ENCODE results near the gene TTLL10. TPM values are rescaled to one million over a fixed set of nuclear protein-coding genes. Genes with fewer than 3 reads are reported as not detected.

Gene TTLL10
- total RNA-seq, 1 experiment from 2014 or later = not detected

DNA sequence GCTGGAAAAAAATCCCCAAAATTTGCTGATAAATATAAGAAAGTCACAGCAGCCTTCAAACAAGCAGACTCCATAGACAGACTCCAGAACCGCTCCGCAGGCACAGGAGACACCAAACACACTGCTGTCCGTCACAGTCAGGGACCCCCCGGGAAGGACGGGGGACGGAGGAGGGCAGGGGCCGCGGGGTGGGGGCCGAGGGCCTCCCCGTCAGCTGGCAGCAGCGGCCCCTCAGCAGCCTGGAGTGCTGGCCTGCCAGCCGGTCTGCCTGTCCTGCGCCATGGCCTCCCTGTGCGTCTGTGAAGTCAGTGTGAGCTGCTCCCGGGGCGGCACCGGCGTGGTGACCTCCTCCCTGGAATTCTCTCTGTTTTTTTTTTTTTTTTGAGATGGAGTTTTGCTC is 47.7 kb upstream of the TTLL10 start:
- H3K36me3 Mint-ChIP-seq (ENCODE audit: insufficient read depth, unreplicated experiment) = no peaks in the 10 kb centered on the region
- peaks cover 5% of the 10 kb centered on the region for H3K27me3 Mint-ChIP-seq (ENCODE audit: insufficient read depth, unreplicated experiment)
- intact Hi-C loops (cut with micrococcal nuclease) = no loop called here
- no peaks in the 10 kb centered on the region for H3K9me3 Mint-ChIP-seq (ENCODE audit: unreplicated experiment)
- DNase-seq (ENCODE audit: unreplicated experiment) = no peak
- ChIA-PET CTCF (interaction anchor here (0.7 to 1.2 kb wide), 2 partner anchors 164 to 265 kb away, joined by 3 to 4 read pairs; no protein-coding TSS in a partner anchor), POLR2A (no interaction called here)
- no TSS peak for BruUV-seq (replicated peaks)
- TF ChIP-seq, protein P1, sequence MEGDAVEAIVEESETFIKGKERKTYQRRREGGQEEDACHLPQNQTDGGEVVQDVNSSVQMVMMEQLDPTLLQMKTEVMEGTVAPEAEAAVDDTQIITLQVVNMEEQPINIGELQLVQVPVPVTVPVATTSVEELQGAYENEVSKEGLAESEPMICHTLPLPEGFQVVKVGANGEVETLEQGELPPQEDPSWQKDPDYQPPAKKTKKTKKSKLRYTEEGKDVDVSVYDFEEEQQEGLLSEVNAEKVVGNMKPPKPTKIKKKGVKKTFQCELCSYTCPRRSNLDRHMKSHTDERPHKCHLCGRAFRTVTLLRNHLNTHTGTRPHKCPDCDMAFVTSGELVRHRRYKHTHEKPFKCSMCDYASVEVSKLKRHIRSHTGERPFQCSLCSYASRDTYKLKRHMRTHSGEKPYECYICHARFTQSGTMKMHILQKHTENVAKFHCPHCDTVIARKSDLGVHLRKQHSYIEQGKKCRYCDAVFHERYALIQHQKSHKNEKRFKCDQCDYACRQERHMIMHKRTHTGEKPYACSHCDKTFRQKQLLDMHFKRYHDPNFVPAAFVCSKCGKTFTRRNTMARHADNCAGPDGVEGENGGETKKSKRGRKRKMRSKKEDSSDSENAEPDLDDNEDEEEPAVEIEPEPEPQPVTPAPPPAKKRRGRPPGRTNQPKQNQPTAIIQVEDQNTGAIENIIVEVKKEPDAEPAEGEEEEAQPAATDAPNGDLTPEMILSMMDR (IDR thresholded peaks at IDR 0.05; ENCODE audit: unreplicated experiment) = no peak
- no peaks in the 10 kb centered on the region for H3K4me1 Mint-ChIP-seq (ENCODE audit: insufficient read depth, unreplicated experiment)
- H3K4me3 Mint-ChIP-seq (ENCODE audit: unreplicated experiment) = no peak overlapping the region
- no peak overlapping the region for H3K27ac Mint-ChIP-seq (ENCODE audit: low read depth, unreplicated experiment)

DNA sequence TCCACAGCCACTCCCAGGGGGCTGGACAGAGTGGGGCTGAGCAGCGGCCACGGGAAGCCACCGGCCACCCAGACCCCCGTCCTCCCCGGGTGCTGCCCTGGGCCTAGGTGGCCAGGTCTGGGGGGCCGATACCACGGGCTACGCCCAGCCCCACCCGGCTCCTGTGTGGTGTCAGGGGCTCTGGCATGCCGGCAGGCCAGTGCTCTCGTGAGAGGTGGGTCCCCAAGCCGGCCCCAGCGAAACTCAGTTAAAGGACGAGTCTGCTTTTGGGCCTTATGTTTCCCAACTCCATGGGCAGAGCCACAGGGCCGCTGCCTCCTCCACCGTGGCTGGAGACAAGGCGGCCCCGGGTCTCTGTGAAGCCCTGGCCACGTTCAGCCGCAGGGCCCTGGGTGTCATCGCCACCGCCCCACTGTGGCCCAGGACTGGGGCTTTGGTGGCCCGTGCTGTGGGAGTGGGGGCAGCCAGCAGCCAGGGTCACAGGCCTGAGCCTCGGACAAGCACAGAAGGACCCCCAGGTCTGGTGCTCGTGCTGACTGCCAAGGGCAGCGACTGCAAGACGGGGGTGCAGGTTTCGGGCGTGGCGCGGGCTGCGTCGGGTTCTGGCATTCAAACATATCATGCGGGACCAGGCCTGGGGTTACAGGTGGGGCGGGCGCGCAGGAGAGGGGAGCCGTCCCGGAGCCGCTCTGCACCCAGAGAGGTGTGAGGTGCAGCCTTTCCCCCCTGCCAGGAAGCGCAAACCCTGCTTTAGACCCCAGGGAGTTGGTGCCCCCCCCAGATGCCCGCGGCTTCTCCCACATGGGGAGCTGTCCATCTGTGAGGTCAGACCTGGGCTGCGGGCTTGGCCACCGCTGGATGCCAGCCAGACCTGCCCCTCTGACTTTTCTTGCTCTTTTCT is 45.9 kb upstream of the TTLL10 start:
- no peak overlapping the region for H3K4me3 Mint-ChIP-seq (ENCODE audit: unreplicated experiment)
- no peak for DNase-seq (ENCODE audit: unreplicated experiment)
- intact Hi-C loops (cut with micrococcal nuclease) = no loop called here
- TF ChIP-seq, protein P1 (IDR thresholded peaks at IDR 0.05; ENCODE audit: unreplicated experiment) = no peak
- no peaks in the 10 kb centered on the region for H3K4me1 Mint-ChIP-seq (ENCODE audit: insufficient read depth, unreplicated experiment)
- H3K27me3 Mint-ChIP-seq (ENCODE audit: insufficient read depth, unreplicated experiment) = peaks cover 15% of the 10 kb centered on the region
- no peaks in the 10 kb centered on the region for H3K9me3 Mint-ChIP-seq (ENCODE audit: unreplicated experiment)
- no peak overlapping the region for H3K27ac Mint-ChIP-seq (ENCODE audit: low read depth, unreplicated experiment)
- CTCF ChIA-PET = interaction anchor here (0.5 to 0.7 kb wide), 2 partner anchors 151 to 163 kb away, joined by 3 read pairs; no protein-coding TSS in a partner anchor
- BruUV-seq (replicated peaks) = no TSS peak
- POLR2A ChIA-PET = no interaction called here
- H3K36me3 Mint-ChIP-seq (ENCODE audit: insufficient read depth, unreplicated experiment) = no peaks in the 10 kb centered on the region

DNA sequence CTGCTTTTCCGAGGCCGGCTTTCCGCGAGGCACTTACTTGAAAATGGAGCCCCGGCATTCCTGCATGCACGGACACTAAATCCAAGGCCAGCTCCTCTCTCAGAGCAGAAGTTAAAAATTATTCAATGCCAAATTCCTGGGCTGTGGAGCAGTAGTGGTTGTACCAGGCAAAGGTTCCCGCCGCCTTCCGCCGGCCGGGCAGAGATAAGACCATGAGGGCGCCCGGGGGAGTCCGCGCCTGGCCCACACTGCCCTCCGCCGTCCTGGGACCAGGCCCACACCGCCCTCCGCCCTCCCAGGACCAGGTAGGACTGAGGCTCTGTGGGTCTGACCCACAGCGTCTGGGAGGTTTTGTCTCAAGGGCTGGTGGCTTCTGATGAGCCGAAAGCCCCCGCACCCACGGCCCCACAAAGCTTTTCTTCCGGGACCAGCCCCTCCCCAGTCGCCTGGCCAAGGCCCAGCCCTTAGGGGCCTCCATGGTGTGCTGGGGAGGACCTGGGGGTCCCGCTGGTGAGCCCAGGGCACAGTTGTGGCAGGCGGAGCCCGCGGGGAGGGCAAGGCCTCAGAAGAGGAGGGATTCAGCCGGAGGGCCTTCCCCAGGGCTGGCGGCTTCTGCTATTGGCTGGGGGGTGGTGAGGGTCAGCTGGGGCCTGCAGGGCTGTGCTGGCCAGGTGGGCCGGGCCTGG is 45.1 kb upstream of the TTLL10 start:
- POLR2A ChIA-PET = no interaction called here
- intact Hi-C loops (cut with micrococcal nuclease) = no loop called here
- no peak overlapping the region for H3K27ac Mint-ChIP-seq (ENCODE audit: low read depth, unreplicated experiment)
- H3K27me3 Mint-ChIP-seq (ENCODE audit: insufficient read depth, unreplicated experiment) = peaks cover 15% of the 10 kb centered on the region
- no peak overlapping the region for H3K4me3 Mint-ChIP-seq (ENCODE audit: unreplicated experiment)
- no peak for DNase-seq (ENCODE audit: unreplicated experiment)
- BruUV-seq (replicated peaks) = no TSS peak
- no peaks in the 10 kb centered on the region for H3K36me3 Mint-ChIP-seq (ENCODE audit: insufficient read depth, unreplicated experiment)
- TF ChIP-seq, protein P1 (IDR thresholded peaks at IDR 0.05; ENCODE audit: unreplicated experiment) = no peak
- CTCF ChIA-PET = interaction anchor here (0.7 kb wide), 1 partner anchor 163 kb away, joined by 3 read pairs; no protein-coding TSS in a partner anchor
- H3K9me3 Mint-ChIP-seq (ENCODE audit: unreplicated experiment) = no peaks in the 10 kb centered on the region
- H3K4me1 Mint-ChIP-seq (ENCODE audit: insufficient read depth, unreplicated experiment) = no peaks in the 10 kb centered on the region

DNA sequence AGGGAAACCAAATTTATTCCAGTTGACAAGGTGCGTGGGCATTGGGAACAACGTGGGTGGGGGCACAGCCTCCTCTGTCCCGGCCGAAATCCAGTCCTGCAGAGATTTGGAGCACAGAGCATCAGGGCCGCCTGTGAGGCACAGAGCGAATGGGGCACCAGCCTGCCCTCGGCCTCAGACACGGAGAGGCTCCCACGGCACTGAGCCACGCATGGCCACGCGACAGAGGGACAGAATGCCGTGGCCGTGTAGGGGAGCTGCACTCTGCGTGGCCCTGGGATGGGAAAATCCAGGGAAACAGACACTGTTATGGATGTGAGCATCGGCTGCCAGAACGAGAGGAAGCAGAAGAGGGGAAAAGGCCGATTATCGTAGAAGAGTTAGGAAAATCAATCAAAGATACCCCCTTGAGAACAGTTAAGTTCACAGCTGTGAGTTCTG is 44.3 kb upstream of the TTLL10 start:
- Mint-ChIP-seq H3K27me3 (ENCODE audit: insufficient read depth, unreplicated experiment) (peaks cover 15% of the 10 kb centered on the region), H3K27ac (ENCODE audit: low read depth, unreplicated experiment) (no peak overlapping the region), H3K4me3 (ENCODE audit: unreplicated experiment) (no peak overlapping the region), H3K4me1 (ENCODE audit: insufficient read depth, unreplicated experiment) (no peaks in the 10 kb centered on the region), H3K36me3 (ENCODE audit: insufficient read depth, unreplicated experiment) (no peaks in the 10 kb centered on the region), H3K9me3 (ENCODE audit: unreplicated experiment) (no peaks in the 10 kb centered on the region)
- no TSS peak for BruUV-seq (replicated peaks)
- TF ChIP-seq, protein P1 (IDR thresholded peaks at IDR 0.05; ENCODE audit: unreplicated experiment) = no peak
- no peak for DNase-seq (ENCODE audit: unreplicated experiment)
- intact Hi-C loops (cut with micrococcal nuclease) = no loop called here
- CTCF ChIA-PET = interaction anchor here (0.5 to 1.7 kb wide), 2 partner anchors 7 to 114 kb away, joined by 3 to 4 read pairs; no protein-coding TSS in a partner anchor
- POLR2A ChIA-PET = no interaction called here
